ENCODE measurements around the gene GUCY2D.

DNA sequence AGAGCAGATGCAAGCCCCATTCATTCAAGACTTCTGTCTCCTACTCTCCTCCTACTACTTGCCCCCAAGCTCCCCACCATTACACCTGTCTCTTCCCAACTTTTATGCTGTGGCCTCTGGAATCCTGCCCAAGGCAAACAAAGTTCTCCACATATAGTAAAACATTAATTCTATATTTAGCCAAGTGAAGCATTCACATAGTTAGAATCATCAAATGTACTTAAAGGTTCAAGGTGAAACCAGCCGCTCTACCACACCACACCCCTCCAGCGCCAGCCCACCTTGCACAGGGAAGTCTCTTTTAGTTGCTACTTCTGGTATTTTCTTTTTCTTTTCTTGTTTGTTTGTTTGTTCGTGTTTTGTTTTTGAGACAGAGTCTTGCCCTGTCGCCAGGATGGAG, 25.4 kb upstream of the GUCY2D start:
- TF ChIP-seq CTCF (conservative IDR thresholded peaks at IDR 0.05; ENCODE audit: low read length) (no peak), EZH2phosphoT487 (IDR thresholded peaks at IDR 0.05; ENCODE audit: borderline replicate concordance) (no peak)

All from Loucy (cell line).